ENCODE results near the gene LPCAT2. TPM values are rescaled to one million over a fixed set of nuclear protein-coding genes. Genes with fewer than 3 reads are reported as not detected.
A peak's percentile ranks its signal among the peaks of the same experiment; 100 is the strongest.

Gene LPCAT2
- total RNA-seq, 1 experiment from 2014 or later = 62.1 TPM

DNA sequence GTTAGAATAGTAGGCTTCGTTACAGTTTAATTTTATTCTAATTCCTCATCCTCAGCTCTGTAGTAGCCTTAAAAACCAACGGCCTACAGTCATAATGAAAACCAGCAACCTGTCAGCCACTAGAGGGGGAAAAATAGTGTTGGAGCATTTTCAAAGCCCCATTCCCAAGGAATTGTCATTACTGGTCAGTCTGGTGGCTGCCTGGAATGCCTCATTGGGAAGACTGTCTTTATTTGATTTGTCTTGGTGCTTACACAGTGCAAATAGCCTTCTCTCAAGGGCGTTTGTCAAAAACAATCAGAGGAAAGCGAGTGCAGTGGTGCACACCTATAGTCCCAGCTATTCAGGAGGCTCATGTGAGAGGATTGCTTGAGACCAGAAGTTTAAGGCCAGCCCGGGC lies 4.7 kb downstream of the LPCAT2 start:
- no peak for DNase-seq (ENCODE audit: low read depth, low spot score)
- H3K4me3 ChIP-seq (ENCODE audit: low read depth in 2 of 2, low read length in 2 of 2) = no peak overlapping the region
- H3K27me3 ChIP-seq (ENCODE audit: control insufficient read depth, insufficient read depth, low read length) = no peaks in the 10 kb centered on the region
- ATAC-seq = no peak
- H3K27ac ChIP-seq (ENCODE audit: low read length) = no peak overlapping the region
- H3K4me1 ChIP-seq (ENCODE audit: control insufficient read depth, insufficient read depth, low read length) = no peaks in the 10 kb centered on the region; the same call in 1 of the 2 replicates
- BruUV-seq (replicated peaks) = no TSS peak
- TF ChIP-seq, protein P1, sequence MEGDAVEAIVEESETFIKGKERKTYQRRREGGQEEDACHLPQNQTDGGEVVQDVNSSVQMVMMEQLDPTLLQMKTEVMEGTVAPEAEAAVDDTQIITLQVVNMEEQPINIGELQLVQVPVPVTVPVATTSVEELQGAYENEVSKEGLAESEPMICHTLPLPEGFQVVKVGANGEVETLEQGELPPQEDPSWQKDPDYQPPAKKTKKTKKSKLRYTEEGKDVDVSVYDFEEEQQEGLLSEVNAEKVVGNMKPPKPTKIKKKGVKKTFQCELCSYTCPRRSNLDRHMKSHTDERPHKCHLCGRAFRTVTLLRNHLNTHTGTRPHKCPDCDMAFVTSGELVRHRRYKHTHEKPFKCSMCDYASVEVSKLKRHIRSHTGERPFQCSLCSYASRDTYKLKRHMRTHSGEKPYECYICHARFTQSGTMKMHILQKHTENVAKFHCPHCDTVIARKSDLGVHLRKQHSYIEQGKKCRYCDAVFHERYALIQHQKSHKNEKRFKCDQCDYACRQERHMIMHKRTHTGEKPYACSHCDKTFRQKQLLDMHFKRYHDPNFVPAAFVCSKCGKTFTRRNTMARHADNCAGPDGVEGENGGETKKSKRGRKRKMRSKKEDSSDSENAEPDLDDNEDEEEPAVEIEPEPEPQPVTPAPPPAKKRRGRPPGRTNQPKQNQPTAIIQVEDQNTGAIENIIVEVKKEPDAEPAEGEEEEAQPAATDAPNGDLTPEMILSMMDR (IDR thresholded peaks at IDR 0.05) = peak; percentile 11; the same call in 1 of the 2 replicates
- no peak for TF ChIP-seq POLR2AphosphoS5 (IDR thresholded peaks at IDR 0.05; ENCODE audit: low read depth, low read length)
- CTCF ChIA-PET = no interaction called here
- intact Hi-C loops (cut with micrococcal nuclease; ENCODE audit: unreplicated experiment) = no loop called here
- POLR2A ChIA-PET = interaction anchor here (0.6 kb wide), 1 partner anchor 15 kb away, joined by 5 read pairs; no protein-coding TSS in a partner anchor
- no peaks in the 10 kb centered on the region; the same call in 1 of the 2 replicates for H3K36me3 ChIP-seq (ENCODE audit: control insufficient read depth, insufficient read depth, low read length)
- in situ Hi-C loops (cut with HindIII; ENCODE audit: low pct_unique_long_range_greater_than_20kb, low sequenced_read_pairs) = no loop called here
- H3K9me3 ChIP-seq (ENCODE audit: control insufficient read depth, insufficient read depth, low read depth, low read length) = peaks cover 14% of the 10 kb centered on the region; the same call in 1 of the 2 replicates

DNA sequence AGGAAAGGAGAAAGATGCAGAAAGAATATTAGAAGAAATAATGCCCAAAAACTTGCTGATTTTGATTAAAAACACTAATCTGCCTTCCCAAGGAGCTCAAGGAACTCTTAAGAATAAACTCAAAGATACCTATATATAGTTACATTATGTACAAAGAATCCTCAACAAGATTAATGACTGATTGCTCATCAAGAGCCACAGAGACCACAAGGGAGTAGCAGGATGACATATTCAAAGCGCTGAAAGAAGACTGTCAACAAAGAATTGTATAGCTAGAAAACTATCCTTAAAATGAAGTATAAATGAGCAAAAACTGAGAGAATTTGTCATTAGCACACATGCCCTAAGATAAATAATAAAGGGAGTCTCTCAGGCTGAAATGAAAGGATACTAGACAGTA lies 6.2 kb downstream of the LPCAT2 start:
- DNase-seq (ENCODE audit: low read depth, low spot score) = no peak
- no TSS peak for BruUV-seq (replicated peaks)

More for the DNA sequence above, 6.2 kb downstream of the LPCAT2 start:
- ChIA-PET POLR2A (interaction anchor here (0.6 kb wide), 1 partner anchor 1469 kb away, joined by 8 read pairs; no protein-coding TSS in a partner anchor), CTCF (no interaction called here)
- TF ChIP-seq, protein P2, sequence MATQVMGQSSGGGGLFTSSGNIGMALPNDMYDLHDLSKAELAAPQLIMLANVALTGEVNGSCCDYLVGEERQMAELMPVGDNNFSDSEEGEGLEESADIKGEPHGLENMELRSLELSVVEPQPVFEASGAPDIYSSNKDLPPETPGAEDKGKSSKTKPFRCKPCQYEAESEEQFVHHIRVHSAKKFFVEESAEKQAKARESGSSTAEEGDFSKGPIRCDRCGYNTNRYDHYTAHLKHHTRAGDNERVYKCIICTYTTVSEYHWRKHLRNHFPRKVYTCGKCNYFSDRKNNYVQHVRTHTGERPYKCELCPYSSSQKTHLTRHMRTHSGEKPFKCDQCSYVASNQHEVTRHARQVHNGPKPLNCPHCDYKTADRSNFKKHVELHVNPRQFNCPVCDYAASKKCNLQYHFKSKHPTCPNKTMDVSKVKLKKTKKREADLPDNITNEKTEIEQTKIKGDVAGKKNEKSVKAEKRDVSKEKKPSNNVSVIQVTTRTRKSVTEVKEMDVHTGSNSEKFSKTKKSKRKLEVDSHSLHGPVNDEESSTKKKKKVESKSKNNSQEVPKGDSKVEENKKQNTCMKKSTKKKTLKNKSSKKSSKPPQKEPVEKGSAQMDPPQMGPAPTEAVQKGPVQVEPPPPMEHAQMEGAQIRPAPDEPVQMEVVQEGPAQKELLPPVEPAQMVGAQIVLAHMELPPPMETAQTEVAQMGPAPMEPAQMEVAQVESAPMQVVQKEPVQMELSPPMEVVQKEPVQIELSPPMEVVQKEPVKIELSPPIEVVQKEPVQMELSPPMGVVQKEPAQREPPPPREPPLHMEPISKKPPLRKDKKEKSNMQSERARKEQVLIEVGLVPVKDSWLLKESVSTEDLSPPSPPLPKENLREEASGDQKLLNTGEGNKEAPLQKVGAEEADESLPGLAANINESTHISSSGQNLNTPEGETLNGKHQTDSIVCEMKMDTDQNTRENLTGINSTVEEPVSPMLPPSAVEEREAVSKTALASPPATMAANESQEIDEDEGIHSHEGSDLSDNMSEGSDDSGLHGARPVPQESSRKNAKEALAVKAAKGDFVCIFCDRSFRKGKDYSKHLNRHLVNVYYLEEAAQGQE (IDR thresholded peaks at IDR 0.05; ENCODE audit: insufficient read depth in 1 of 2, low read depth in 2 of 2, low read length in 1 of 2) = no peak
- TF ChIP-seq TCF7L2 (IDR thresholded peaks at IDR 0.05; ENCODE audit: low read depth, low read length) (no peak), SIN3A (IDR thresholded peaks at IDR 0.05; ENCODE audit: borderline replicate concordance, insufficient read depth, low read depth, low read length) (no peak), POLR2AphosphoS5 (IDR thresholded peaks at IDR 0.05; ENCODE audit: low read depth, low read length) (no peak)
- TF ChIP-seq, protein P1 (IDR thresholded peaks at IDR 0.05) = no peak
- Histone ChIP-seq H3K9me3 (ENCODE audit: control insufficient read depth, insufficient read depth, low read depth, low read length) (peaks cover 14% of the 10 kb centered on the region; the same call in 1 of the 2 replicates), H3K27me3 (ENCODE audit: control insufficient read depth, insufficient read depth, low read length) (no peaks in the 10 kb centered on the region), H3K36me3 (ENCODE audit: control insufficient read depth, insufficient read depth, low read length) (no peaks in the 10 kb centered on the region; the same call in 1 of the 2 replicates), H3K4me3 (ENCODE audit: low read depth in 2 of 2, low read length in 2 of 2) (no peak overlapping the region), H3K27ac (ENCODE audit: low read length) (no peak overlapping the region), H3K4me1 (ENCODE audit: control insufficient read depth, insufficient read depth, low read length) (no peaks in the 10 kb centered on the region; the same call in 1 of the 2 replicates)
- in situ Hi-C loops (cut with HindIII; ENCODE audit: low pct_unique_long_range_greater_than_20kb, low sequenced_read_pairs) = no loop called here
- intact Hi-C loops (cut with micrococcal nuclease; ENCODE audit: unreplicated experiment) = no loop called here
- no peak for ATAC-seq

Data from Panc1 (cell line).